ENCODE measurements around the gene ZNF397.
A peak's percentile ranks its signal among the peaks of the same experiment; 100 is the strongest.

ZNF397 gene

GRCh38 chr18:35277633-35278032 lies 36.8 kb downstream of the ZNF397 start:
- no peaks in the 10 kb centered on the region for H3K9me3 ChIP-seq (replicated peaks; ENCODE audit: low read length)
- no peak overlapping the region for H3K9ac ChIP-seq (ENCODE audit: low read depth, low read length)
- H3K4me2 ChIP-seq (ENCODE audit: low read length): no peak overlapping the region
- H3K27me3 ChIP-seq (ENCODE audit: control insufficient read depth, insufficient read depth, low read length): no peaks in the 10 kb centered on the region
- peaks cover 12% of the 10 kb centered on the region for H3K4me1 ChIP-seq (ENCODE audit: control insufficient read depth, insufficient read depth, low read length)
- no peak overlapping the region for H3K4me3 ChIP-seq (ENCODE audit: low read length)
- peaks cover 3% of the 10 kb centered on the region for H3K36me3 ChIP-seq (ENCODE audit: insufficient read depth, low read length)

DNA sequence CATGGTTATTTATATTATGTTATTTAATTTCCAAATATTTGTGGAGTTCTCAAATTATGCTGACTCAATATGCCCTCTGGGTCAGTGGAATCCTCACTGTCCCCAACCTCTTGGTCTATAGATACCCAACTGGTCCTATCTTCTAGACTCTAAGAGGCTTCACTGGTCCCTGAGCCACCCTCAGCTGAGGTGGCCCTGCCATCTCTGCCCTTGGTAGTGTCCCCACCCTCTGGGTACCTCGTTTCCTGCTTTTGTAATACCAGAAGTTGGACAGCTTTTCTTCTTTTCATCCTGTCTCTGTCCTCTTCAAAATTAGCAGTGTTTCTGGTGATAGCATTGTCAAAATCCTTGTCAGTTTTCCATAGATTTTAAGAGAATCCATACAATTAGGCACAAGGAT lies 37.3 kb downstream of the ZNF397 start:
- peaks cover 15% of the 10 kb centered on the region for H3K4me1 ChIP-seq (ENCODE audit: control insufficient read depth, insufficient read depth, low read length)
- H3K4me3 ChIP-seq (ENCODE audit: low read length): no peak overlapping the region
- peaks cover 3% of the 10 kb centered on the region for H3K36me3 ChIP-seq (ENCODE audit: insufficient read depth, low read length)
- H3K9me3 ChIP-seq (replicated peaks; ENCODE audit: low read length): no peaks in the 10 kb centered on the region
- no peak overlapping the region for H3K9ac ChIP-seq (ENCODE audit: low read depth, low read length)
- H3K27me3 ChIP-seq (ENCODE audit: control insufficient read depth, insufficient read depth, low read length): no peaks in the 10 kb centered on the region
- no peak overlapping the region for H3K4me2 ChIP-seq (ENCODE audit: low read length)

DNA sequence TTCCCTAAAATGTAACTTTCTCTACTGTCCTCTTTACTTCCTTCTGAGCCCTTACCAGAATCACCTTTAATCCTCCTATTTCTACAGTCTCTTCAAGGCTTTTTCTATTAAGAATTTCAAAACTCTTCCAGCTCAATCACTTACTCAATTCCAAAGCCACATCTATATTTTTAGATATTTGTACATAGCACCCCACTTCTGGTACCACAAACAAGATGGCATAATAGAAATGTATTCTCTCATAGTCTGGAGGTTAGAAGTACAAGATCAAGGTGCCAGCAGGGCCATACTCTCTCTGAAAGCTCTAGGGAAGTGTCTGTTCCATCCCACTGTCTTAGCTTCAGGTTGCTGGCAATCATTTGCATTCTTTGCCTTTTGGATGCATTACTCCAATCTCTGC lies 38.1 kb downstream of the ZNF397 start:
- Histone ChIP-seq H3K27me3 (ENCODE audit: control insufficient read depth, insufficient read depth, low read length) (no peaks in the 10 kb centered on the region), H3K36me3 (ENCODE audit: insufficient read depth, low read length) (peaks cover 3% of the 10 kb centered on the region), H3K4me2 (ENCODE audit: low read length) (no peak overlapping the region), H3K9ac (ENCODE audit: low read depth, low read length) (no peak overlapping the region), H3K4me3 (ENCODE audit: low read length) (no peak overlapping the region), H3K4me1 (ENCODE audit: control insufficient read depth, insufficient read depth, low read length) (peaks cover 15% of the 10 kb centered on the region), H3K9me3 (replicated peaks; ENCODE audit: low read length) (no peaks in the 10 kb centered on the region)

DNA sequence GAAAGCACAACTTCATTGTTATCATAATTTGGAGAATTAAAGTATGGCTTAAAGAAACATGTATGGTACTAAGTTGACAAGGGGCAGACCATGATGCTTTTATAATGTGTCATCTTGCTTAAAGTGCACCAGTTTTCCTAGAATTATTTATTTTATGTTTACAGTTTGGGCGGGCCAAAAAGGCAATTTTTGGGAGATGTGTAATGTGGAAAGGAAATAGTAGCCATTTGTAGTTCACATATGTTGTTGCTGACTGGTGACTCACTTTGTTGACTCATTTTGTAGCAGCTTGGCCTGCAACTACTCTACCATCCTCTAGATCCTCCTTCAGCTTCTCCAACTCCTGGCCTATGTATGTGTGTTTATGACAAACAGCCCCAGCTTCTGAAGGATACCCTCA lies 41.5 kb downstream of the ZNF397 start:
- Histone ChIP-seq H3K27me3 (ENCODE audit: control insufficient read depth, insufficient read depth, low read length) (no peaks in the 10 kb centered on the region), H3K4me1 (ENCODE audit: control insufficient read depth, insufficient read depth, low read length) (peaks cover 15% of the 10 kb centered on the region), H3K9me3 (replicated peaks; ENCODE audit: low read length) (no peaks in the 10 kb centered on the region), H3K4me3 (ENCODE audit: low read length) (peak overlapping the region; percentile 13), H3K9ac (ENCODE audit: low read depth, low read length) (no peak overlapping the region), H3K4me2 (ENCODE audit: low read length) (peak overlapping the region; percentile 57), H3K36me3 (ENCODE audit: insufficient read depth, low read length) (peaks cover 3% of the 10 kb centered on the region)

- no peak overlapping the region for H3K4me2 ChIP-seq (ENCODE audit: low read length)
- H3K4me3 ChIP-seq (ENCODE audit: low read length): no peak overlapping the region
- H3K4me1 ChIP-seq (ENCODE audit: control insufficient read depth, insufficient read depth, low read length): peaks cover 17% of the 10 kb centered on the region
- H3K27me3 ChIP-seq (ENCODE audit: control insufficient read depth, insufficient read depth, low read length): no peaks in the 10 kb centered on the region
- peaks cover 2% of the 10 kb centered on the region for H3K36me3 ChIP-seq (ENCODE audit: insufficient read depth, low read length)
- no peak overlapping the region for H3K9ac ChIP-seq (ENCODE audit: low read depth, low read length)
- H3K9me3 ChIP-seq (replicated peaks; ENCODE audit: low read length): no peaks in the 10 kb centered on the region
These were observed 43.3 kb downstream of the ZNF397 start for GRCh38 chr18:35283923-35284794.

- Histone ChIP-seq H3K36me3 (ENCODE audit: insufficient read depth, low read length) (no peaks in the 10 kb centered on the region), H3K4me3 (ENCODE audit: low read length) (no peak overlapping the region), H3K9me3 (replicated peaks; ENCODE audit: low read length) (no peaks in the 10 kb centered on the region), H3K9ac (ENCODE audit: low read depth, low read length) (no peak overlapping the region), H3K4me2 (ENCODE audit: low read length) (no peak overlapping the region), H3K4me1 (ENCODE audit: control insufficient read depth, insufficient read depth, low read length) (peaks cover 20% of the 10 kb centered on the region), H3K27me3 (ENCODE audit: control insufficient read depth, insufficient read depth, low read length) (no peaks in the 10 kb centered on the region)
These were observed 44.0 kb downstream of the ZNF397 start for GRCh38 chr18:35284841-35285240.

GRCh38 chr18:35289293-35289692 lies 48.5 kb downstream of the ZNF397 start:
- Histone ChIP-seq H3K27me3 (ENCODE audit: control insufficient read depth, insufficient read depth, low read length) (no peaks in the 10 kb centered on the region), H3K4me2 (ENCODE audit: low read length) (peak overlapping the region; percentile 88), H3K4me1 (ENCODE audit: control insufficient read depth, insufficient read depth, low read length) (peaks cover 12% of the 10 kb centered on the region), H3K9ac (ENCODE audit: low read depth, low read length) (peak overlapping the region; percentile 97), H3K36me3 (ENCODE audit: insufficient read depth, low read length) (peaks cover 8% of the 10 kb centered on the region), H3K9me3 (replicated peaks; ENCODE audit: low read length) (no peaks in the 10 kb centered on the region), H3K4me3 (ENCODE audit: low read length) (peak overlapping the region; percentile 91)

GRCh38 chr18:35289727-35290093 lies 48.9 kb downstream of the ZNF397 start:
- H3K4me1 ChIP-seq (ENCODE audit: control insufficient read depth, insufficient read depth, low read length): peaks cover 12% of the 10 kb centered on the region
- H3K9me3 ChIP-seq (replicated peaks; ENCODE audit: low read length): no peaks in the 10 kb centered on the region
- peak overlapping the region; percentile 97 for H3K9ac ChIP-seq (ENCODE audit: low read depth, low read length)
- H3K4me2 ChIP-seq (ENCODE audit: low read length): peak overlapping the region; percentile 88
- no peaks in the 10 kb centered on the region for H3K27me3 ChIP-seq (ENCODE audit: control insufficient read depth, insufficient read depth, low read length)
- peaks cover 12% of the 10 kb centered on the region for H3K36me3 ChIP-seq (ENCODE audit: insufficient read depth, low read length)
- peak overlapping the region; percentile 91 for H3K4me3 ChIP-seq (ENCODE audit: low read length)

DNA sequence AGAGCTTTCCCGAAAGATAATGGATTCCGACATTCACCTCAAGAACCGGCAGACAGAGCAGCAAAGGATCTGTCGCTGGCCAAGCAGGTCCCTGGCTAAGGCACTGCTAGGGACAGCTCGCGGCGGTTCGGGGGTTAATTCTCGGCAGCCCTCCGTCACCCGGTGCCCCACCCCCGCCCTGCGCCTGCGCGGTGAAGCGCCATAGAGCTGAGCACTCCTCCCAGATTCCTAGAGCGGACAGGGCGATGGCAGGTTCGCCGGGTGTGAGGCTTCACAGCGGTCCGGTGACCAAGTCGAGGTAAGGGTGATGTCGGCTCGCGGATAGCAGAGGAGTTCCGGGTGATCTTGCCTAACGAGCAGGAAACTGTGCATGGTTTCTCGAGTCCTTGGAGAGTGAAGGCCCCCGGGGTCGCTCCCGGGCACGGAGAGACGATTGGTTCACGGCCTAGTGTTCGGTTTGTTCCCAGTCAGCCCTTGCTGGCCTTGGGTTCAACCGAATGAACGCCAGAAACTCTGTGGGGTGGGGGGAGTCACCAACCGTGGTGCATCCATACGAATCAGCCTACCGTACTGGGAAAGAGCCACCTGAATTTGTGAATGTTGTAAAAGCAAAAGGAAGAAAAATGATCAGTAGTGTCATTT lies 49.4 kb downstream of the ZNF397 start, which contains the start of gene ZSCAN30:
Gene ZSCAN30, minus strand, starts transcription at position 136 of the 642 bp plus-strand sequence. CDS start 25,877 bp downstream, outside the sequence.
- no peaks in the 10 kb centered on the region for H3K9me3 ChIP-seq (replicated peaks; ENCODE audit: low read length)
- peak within 1 kb of the TSS; percentile 97 for H3K9ac ChIP-seq (ENCODE audit: low read depth, low read length)
- no peaks in the 10 kb centered on the region for H3K27me3 ChIP-seq (ENCODE audit: control insufficient read depth, insufficient read depth, low read length)
- H3K4me1 ChIP-seq (ENCODE audit: control insufficient read depth, insufficient read depth, low read length): peaks cover 12% of the 10 kb centered on the region
- peak within 1 kb of the TSS; percentile 91 for H3K4me3 ChIP-seq (ENCODE audit: low read length)
- peak within 1 kb of the TSS; percentile 88 for H3K4me2 ChIP-seq (ENCODE audit: low read length)
- peaks cover 17% of the 10 kb centered on the region for H3K36me3 ChIP-seq (ENCODE audit: insufficient read depth, low read length)

DNA sequence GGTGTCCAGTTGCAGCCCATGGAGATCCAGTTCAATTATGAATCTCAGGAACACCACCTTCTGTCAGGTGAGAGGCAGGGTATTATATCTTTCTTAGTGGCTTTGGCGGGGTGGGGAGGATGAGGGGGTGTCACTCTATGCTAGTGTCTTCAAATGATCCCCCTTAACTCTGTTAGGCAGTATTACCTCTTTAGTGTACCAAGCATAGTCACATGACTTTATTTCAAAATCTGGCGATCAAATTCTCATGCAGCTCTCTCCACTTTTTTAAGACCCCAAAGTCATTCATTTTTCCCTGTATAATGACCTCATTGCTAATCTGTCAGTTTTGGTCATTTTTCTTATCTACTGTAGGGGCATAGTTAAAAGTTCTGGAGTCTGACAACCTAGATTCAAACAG lies 50.3 kb downstream of the ZNF397 start:
- Histone ChIP-seq H3K36me3 (ENCODE audit: insufficient read depth, low read length) (peaks cover 26% of the 10 kb centered on the region), H3K27me3 (ENCODE audit: control insufficient read depth, insufficient read depth, low read length) (no peaks in the 10 kb centered on the region), H3K4me3 (ENCODE audit: low read length) (peak overlapping the region; percentile 91), H3K9me3 (replicated peaks; ENCODE audit: low read length) (no peaks in the 10 kb centered on the region), H3K4me1 (ENCODE audit: control insufficient read depth, insufficient read depth, low read length) (peaks cover 12% of the 10 kb centered on the region), H3K4me2 (ENCODE audit: low read length) (peak overlapping the region; percentile 88), H3K9ac (ENCODE audit: low read depth, low read length) (peak overlapping the region; percentile 97)

DNA sequence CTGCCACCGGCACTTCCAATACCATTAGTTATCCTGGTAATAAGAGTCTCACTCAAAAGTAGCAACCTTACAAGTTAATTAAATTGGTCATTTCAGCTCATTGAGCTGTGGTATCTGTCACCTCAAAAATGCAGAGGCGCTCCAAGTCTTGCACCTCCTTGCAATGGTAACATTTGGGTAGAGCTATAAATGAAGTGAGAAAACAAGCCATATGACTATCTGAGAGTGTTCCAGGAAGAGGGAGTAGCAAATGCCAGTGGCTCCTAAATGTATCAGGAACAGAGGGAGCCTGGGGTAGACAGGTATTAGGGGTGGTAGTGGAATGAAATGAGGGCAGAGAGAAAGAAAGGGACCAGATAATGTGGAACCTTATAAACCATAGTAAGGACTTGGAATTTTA lies 55.2 kb downstream of the ZNF397 start:
- Histone ChIP-seq H3K9me3 (replicated peaks; ENCODE audit: low read length) (peaks cover 2% of the 10 kb centered on the region), H3K9ac (ENCODE audit: low read depth, low read length) (no peak overlapping the region), H3K36me3 (ENCODE audit: insufficient read depth, low read length) (peaks cover 58% of the 10 kb centered on the region), H3K27me3 (ENCODE audit: control insufficient read depth, insufficient read depth, low read length) (no peaks in the 10 kb centered on the region), H3K4me2 (ENCODE audit: low read length) (no peak overlapping the region), H3K4me3 (ENCODE audit: low read length) (no peak overlapping the region), H3K4me1 (ENCODE audit: control insufficient read depth, insufficient read depth, low read length) (peaks cover 3% of the 10 kb centered on the region)

Measured in skeletal muscle satellite cell (primary cell).